GM21390 (cell line): Measurements from ENCODE around the gene CASP8.
A peak's percentile ranks its signal among the peaks of the same experiment; 100 is the strongest.

Experiments
- ATAC-seq: cut with Tn5 transposase; IDR thresholded peaks from one replicate; pipeline ENCODE4 v1.9.1; 2021; ENCODE audit not compliant: unreplicated experiment

The CASP8 gene

DNA sequence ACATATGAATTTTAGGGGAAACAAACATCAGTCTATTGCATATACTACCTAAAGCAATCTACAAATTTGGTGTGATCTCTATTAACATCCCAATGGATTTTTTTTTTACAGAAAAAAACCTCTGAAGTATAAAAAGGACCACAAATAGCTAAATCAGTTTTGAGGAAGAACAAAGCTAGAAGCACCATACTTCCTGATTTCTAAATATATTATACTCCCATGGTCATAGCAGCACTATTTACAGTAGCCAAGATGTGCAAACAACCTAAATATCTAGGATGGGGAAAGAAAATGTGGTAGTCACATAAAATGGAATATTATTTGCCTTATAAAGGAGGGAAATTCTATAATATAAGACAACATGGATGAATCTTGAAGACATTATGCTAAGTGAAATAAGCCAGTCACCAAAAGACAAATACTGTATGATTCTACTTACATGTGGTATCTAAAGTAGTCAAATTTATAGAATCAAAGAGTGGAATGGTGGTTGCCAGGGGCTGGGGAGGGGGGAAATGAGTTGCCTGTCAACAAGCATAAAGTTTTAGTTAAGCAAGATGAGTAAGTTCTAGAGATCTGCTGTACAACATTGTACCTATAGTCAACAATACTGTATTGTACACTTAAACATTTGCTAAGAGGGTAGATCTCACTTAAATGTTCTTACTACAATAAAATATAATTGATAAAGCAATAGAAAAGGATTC is 17.6 kb upstream of the CASP8 start:
- ATAC-seq: no peak

DNA sequence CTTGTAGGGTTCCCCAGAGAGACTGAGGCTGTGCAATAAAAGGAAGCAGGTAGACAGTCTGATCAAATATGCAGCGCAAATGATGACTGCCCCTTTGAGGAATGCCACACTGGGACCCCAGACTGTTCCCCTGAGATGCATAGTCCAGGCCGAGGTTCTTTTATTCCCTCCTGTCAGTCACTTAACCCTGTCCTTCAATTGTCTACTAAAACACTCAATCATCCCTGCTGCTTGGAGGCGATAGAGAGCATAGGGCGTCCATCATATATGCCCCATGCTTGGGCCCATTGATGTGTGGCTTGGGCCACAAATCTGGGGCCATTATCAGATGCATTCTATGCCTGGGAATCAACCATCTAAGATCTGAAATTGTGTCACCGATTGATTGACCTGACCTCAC is 15.5 kb upstream of the CASP8 start:
- no peak for ATAC-seq

DNA sequence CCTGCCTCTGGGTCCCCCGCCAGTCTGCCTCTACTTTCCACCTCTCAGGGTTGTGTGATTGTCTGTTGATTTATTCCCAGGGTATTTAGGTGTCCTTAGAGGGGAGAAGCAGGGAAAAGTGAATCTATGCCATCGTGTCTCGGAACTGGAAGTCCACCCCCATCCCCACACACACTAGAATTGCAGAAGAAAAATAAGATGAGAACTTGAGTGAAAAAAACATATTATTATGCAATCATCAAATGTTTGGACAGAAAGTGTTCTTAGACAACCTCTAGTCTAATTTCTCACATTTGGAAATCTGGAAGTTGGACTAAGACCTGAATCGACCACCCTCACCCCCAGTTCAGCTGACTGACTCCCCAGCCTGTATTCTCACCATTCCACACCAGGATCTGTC is 14.1 kb upstream of the CASP8 start:
- no peak for ATAC-seq

DNA sequence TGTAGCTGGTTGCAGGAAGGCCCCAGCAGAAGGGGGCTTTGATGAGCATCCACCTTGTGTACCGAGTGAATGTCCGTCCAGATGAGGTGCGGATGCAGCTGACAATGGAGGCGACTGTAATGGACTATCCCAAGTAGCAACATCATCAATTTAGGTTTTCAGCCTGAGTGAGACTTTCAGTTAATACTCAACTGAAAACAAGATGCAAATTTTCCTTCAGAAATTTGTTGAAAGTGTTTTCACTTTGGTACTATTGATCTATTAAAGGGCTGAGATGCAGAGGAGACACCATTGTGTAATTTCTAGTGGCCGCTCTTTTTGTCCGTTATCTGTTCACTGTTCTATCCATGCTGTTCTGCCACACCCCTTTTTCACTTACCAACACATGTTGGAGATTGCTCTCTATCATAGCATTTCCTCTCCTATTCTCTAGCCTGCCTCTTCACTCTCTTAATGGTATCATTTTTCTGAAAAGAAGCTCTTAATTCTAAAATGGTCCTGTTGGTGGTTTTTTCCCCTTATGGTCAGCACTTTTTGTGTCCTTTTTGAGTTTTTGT is 12.0 kb upstream of the CASP8 start:
- no peak for ATAC-seq

DNA sequence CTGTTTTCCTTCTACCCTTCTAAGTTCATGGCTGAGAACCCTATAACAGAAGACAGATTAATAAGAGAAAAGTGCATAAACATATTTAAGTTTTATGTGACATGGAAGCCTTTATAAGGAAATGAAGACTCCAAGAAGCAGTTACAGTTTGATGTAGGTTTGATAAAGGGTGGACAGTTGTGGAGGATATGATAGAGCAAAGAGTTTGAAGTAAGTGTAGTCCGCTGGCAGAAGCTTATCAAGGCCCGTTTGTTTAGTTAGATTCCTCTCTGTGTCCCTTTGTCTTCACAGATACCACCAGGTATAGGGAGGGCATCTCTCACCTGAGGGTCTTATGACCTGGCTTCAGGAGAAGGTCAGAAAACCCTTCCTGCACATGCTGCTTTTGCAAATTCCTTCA is 10.4 kb upstream of the CASP8 start:
- ATAC-seq: no peak

DNA sequence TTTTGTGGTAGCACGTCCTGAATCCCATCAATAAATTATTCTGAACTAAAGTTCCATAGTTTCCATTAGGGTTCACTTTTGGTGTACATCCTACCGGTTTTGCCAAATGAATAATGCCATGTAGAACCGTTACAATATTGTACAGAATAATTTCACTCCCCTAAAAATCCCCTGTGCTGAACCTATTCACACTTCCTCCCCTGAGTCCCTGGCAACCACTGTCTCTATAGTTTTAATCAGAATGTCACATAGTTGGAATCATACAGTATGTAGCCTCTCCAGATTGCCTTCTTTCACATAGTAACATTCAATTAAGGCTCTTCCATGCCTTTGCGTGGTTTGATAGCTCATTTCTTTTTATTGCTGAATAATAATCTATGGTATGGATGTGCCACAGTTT is 9.6 kb upstream of the CASP8 start:
- ATAC-seq: no peak

DNA sequence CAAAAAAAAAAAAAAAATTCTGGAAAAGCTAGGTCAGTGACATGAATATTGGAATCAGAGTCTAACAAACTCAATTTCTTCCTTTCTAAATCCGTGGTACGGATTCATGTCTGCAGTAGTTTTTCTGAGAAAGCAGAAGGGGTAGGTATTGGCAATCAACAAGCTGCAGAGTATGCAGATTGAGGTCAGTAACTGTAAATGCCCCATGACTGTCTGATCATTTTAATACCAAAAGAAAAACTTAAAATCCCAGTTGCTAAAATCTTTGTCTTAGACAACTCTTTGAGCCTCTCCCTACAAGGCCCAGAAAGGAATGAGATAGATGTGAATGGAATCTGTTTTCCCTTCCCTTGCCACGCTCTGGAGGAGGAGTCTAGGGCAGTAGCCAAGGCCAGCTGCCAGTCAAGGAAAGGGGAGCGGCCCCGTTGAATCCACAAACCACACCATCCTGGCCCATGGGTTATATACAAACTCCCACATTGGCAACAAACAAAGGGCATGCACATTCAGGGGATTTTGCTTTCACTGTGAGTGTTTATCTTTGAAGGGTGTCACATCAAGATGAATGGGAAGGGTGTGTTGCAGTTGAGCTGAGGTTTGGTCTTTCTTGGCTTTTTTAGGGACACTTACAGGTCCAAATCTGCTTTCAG is 6.1 kb upstream of the CASP8 start:
- no peak for ATAC-seq

DNA sequence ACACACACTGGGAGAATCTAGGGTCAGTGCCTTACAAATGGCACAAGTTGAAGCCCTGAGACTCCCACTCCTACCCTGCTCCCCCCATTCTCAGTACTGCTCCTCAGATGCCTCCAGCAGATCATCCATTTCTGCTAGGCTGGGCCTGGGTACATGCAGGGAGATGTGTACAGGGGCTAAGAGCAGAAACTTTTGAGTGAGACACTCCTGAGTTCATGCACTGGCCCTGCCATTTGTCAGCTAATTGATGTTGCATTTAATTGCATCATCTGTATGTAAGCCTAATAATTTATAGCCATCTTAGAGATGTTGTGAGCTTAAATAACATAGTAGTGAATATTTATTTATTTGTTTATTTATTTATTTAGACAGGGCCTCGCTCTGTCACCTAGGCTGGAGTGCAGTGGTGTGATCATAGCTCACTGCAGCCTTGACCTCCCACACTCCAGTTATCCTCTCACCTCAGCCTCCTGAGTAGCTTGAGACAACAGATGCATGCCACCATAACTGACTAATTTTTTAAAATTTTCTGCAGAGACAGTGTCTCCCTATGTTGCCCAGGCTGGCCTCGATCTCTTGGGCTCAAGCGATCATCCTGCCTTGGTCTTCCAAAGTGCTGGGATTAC is 4.8 kb upstream of the CASP8 start:
- no peak for ATAC-seq

DNA sequence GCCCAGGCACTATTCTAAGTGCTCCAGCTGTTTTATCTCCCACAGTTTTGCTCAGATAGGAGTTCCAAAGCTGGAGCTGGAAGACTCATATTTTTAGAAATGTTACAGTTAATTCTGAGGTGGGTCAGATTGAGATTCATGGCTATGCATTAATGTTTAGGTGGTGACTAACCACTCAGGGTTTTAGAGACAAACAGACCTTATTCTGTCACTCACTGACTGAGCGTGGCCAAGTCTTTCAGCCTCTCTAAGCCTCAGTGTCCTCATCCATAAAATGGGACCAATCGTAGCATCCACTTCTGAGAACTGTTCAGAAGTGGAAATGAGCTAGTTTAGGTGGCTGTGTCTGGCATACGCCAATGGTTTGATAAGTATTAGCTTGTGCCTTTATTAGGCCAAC is 4.3 kb upstream of the CASP8 start:
- ATAC-seq: no peak

DNA sequence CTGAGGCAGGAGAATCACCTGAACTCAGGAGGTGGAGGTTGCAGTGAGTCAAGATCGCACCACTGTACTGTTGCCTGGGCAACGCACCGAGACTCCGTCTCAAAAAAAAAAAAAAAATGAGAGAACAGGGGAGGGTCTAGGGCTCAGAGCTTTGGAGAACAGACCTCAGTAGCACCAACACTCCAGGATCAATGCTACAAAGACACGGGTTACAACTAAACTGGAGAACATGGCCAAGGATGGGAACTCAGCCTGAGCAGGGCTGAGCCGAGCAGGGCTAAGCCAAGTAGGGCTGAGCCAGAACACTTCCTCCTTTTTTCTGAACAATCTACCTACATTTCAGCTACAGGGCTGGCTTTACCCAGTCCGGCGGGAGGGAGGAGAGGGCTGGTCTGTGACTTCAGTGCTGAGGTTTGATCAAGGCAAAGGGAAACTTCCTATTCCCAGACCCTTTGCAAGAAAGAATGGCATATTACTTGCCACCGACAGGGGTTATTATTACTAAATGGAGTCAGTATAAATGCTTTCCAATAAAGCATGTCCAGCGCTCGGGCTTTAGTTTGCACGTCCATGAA is 2.9 kb upstream of the CASP8 start:
- peak; percentile 43 for ATAC-seq

DNA sequence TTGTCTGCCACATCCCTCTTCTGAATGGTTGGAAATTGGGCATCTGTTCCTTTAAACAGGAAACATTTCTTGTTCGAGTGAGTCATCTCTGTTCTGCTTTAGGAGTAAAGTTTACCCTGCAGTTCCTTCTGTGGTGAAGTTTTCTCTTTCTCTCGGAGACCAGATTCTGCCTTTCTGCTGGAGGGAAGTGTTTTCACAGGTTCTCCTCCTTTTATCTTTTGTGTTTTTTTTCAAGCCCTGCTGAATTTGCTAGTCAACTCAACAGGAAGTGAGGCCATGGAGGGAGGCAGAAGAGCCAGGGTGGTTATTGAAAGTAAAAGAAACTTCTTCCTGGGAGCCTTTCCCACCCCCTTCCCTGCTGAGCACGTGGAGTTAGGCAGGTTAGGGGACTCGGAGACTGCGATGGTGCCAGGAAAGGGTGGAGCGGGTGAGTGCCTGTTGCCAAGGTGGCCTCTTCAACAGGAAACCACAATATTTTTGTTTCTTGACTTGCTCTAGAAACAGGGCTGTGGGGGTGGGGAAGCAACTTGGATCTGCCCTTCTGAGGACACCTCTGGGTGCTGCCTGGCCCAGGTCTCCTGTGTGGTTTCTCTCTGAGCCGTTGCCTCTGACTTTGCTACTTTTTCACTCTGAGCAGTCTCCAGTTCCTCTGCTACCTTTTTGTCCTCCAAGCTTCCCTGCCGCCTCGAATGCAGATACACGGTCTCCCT is 2.2 kb upstream of the CASP8 start:
- peak; percentile 67 for ATAC-seq

DNA sequence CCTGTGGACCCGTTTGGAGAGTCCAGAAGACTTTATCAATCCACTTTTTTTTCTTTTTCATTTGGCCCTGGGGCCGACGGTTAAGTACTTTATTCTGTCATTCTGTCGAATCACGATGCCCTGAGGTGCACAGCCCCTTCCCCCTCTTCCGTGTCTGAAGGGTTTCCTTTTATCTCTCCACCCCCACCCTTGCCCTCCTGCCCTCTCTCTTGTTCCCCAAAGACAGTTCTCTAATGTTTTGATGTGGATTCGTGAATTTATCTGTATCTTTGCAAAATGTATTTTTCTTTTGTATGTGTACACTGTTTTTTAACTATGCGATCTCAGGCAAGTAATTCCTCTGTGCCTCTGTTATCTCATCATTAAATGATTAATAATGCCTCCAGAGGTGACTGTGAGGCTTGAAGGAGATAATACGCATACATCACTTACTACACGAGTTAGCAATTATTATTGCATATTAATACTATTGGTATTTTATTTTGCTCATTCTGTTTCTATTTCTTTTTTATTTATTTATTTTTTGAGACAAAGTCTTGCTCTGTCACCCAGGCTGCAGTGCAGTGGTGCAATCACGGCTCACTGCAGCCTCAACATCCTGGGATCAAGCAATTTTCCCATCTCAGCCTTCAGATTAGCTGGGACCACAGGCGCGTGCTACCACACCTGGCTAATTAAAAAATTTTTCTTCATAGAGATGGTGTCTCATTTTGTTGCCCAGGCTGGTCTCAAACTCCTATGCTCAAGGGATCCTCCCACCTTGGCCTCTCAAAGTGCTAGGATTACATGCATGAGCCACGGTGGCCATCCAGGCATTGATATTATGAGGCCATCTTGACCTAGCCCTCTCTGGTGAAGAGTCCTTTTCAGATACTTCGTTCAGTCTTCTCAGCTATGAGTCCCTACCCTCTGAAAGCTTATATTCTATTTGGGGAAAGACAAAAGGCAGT is 1.4 kb upstream of the CASP8 start:
- no peak for ATAC-seq

DNA sequence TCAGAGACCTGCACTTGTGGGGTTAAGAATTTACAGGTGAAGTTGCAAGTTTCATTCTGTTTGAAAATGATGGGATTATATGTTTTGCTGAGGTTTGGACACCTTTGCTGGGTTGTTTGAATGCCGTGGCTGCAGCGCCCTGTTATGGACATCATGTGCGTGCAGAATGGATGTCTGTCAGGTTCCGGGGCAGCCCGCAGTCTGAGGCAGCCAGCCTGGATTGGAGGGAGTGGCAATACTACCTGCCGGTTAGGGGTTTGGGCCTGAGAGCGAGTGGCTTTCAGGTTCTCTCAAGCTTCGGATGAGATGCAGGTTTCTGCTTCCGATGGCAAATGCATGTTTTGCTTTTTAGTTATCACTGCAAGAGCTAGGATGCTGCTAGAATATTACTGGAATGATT is 1.1 kb downstream of the CASP8 start:
- ATAC-seq: no peak

DNA sequence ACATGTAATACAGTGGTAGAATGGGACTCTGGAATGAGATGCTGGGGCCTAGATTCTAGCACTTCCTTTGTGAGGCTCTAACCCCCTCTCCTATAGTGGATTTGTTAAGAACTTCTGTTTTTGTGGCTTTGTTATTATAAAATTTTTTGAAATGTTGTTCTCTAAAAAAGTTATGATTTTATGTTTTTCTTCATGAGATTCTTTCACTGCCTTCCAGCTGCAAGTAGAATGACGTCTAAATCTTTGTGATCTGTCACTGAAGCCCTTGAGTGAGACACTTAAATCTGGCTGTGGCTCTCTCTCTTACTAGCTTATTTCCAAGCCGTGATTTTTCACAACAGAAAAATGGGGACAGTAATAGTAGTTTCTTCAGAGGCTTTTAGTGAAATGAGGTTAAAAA is 1.6 kb downstream of the CASP8 start:
- ATAC-seq: no peak

DNA sequence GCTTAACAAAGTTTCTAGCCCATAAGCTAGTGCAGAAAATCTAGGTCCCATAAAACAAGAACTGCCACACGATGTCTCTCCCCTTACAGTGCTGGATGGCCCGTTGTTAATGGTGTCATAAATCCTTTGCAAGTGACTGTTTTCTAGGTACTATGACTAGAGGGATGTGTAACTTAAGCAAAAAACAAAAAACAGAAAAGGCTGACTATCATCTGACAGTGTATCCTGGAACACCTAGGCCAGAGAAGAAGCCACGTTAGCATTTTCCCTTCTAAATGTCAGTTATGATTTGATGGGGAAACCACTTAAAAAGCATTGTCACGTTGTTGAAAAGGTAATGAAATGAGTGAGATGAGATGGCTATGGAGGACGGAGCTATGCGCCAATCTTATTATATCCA is 2.4 kb downstream of the CASP8 start:
- no peak for ATAC-seq

DNA sequence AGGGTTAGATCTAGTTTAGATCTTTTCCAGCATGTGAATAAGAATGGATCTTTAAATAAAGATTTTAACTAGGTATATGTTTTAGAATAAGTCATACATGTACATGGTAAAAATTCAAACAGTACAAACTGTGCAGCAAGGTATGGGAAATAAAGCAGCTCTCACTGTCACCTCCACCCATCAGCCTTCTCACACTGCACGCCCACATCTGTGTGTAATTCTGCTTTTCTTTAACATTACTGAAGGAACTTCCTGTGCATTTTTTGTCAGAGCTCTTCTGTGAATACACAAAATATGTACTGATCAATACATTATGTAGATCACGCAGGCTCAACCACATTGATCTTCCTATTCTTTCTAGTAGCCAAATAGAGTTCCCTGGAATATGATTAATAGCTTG is 3.4 kb downstream of the CASP8 start:
- no peak for ATAC-seq

DNA sequence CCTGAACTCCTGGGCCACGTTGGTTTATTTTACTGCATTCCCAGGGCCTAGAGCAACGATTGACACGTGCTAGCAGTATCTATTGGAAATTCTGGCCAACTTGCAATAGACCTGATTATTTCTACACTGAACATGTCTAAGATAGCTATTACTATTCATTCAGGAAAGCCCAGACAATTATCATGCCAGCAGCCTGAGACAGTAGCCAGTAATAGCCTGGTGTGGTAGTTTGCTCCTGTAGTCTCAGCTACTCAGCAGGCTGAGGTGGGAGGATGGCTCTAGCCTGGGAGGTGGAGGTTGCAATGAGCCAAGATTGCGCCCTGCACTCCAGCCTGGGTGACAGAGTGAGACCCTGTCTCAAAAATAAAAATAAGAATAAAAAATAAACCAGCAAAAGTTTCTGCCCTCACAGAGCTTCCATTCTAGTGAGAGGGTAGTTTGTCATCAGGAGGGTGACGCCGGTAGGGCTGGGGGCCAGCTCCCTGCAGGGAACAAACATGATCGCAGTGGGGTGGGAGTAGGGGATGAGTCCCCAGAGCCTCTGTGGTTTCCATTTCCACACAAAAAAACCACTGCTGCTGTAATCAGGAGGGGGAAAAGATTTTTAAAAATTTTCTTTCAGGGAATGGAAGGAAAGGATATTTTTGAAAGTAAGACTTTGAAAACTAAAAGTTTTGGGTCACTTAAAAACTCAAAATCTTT is 4.3 kb downstream of the CASP8 start:
- no peak for ATAC-seq

DNA sequence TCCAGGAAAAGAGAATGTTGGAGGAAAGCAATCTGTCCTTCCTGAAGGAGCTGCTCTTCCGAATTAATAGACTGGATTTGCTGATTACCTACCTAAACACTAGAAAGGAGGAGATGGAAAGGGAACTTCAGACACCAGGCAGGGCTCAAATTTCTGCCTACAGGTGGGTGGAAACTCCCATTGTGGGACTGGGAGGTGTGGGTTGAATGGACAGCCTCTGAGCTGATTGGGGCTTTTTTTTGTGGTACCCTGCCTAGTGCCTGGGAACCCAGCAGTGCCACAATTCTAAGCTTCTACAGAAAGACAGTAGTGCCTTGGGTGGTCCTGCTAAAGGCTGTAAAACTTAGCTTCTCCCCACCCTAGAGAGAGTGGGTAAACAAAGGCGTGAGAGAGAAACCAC is 6.3 kb downstream of the CASP8 start:
- ATAC-seq: no peak

DNA sequence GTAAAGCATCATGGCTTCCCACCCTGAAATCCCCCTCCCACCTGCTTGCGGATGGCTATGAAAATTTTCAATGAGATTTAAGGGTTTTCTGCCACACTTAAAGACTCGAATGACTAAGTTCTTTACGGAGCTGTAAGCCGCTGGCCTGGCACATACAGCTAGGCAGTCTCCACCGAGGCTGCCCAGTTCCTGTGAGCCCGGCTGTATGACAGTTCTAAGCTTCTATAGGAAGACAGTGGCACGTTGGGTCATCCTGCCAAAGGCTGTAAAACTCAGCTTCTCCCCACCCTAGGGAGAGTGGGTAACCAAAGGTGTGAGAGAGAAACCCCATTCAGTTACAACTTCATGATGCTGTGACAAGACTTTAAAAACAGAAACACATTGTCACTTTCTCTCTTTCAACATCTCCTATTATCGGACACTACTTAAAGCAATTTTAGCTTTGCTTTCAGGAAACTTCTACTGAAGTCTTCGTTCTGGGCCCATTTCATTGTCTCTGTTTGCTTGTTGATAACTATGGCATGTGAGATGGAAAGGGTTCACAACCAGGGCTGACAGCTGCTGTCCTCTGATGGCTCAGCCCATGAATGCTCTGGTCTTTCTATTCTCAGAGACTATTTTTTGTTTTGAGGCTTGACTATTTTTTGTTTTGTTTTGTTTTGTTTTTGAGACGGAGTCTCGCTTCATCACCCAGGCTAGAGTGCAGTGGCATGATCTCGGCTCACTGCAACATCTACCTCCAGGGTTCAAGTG is 7.1 kb downstream of the CASP8 start:
- ATAC-seq: no peak
